T-helper 2 cell treated with Interferon-gamma antibody and Interleukin-4, amounts not matched to agents 100 ng/mL and 5 ng/mL, for 36 hours (primary cell): ENCODE measurements around the gene CSTPP1. TPM values are rescaled to one million over a fixed set of nuclear protein-coding genes. Genes with fewer than 3 reads are reported as not detected.
"Not testable (repeated sequence)": the region's sequence is repeated elsewhere in the genome, so short reads cannot be mapped to it uniquely, and the experiment has no call there.

Experiments used
- intact Hi-C: fragments of 100-400 bp; cut with micrococcal nuclease; formaldehyde crosslinking; loops from one replicate; pipeline ENCODE4 v1.15.1; 2023
- total RNA-seq: library from RNA; stranded (reverse); gene quantifications from 2 replicates; pipeline ENCODE4 v1.2.3, GENCODE V29; 2022

Gene CSTPP1
- total RNA-seq, 1 donor from 2014 or later: 17.4 TPM

GRCh38 chr11:46952553-46952952, 16.0 kb downstream of the CSTPP1 start:
- intact Hi-C loops: no loop called here

DNA sequence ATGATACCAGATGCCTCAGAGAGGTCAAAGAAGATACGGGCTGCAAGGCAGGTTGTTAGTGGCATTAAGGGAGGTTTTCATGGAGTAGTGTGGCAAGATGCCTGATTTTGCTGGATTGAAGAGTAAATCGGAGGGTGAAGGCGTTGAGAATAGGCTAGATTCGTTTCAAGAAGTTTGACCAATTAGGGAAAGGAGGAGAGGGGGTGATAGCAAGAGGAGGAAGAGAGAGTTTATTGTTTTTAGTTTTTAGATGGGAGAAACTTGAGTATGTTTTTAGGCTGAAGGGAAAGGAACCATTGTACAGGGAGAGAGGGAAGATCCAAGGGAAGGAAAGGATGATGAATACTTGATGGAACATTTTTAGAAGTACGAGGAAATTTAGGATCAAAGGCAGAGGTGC, 16.5 kb downstream of the CSTPP1 start:
- intact Hi-C loops: no loop called here

- intact Hi-C loops: no loop called here
These were observed 22.2 kb downstream of the CSTPP1 start for GRCh38 chr11:46958777-46959176.

DNA sequence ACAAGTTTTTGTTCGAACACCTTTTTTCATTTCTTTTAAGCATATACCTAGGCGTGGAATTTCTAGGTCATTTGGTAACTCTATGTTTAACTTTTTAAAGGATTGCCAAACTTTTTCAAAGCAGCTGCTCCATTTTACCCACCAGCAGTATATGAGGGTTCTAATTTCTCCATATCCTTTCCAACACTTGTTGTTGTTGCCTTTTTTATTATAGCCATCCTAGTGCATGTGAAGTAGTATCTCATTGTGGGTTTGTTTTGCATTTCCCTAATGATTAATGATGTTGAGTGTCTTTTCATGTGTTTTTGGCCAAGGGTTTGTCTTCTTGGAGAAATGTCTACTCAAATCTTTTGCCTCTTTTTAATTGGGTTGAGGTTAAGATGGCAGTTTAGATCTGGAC, 24.5 kb downstream of the CSTPP1 start:
- intact Hi-C loops: no loop called here

GRCh38 chr11:46961886-46962285, 25.3 kb downstream of the CSTPP1 start:
- intact Hi-C loops: not testable (repeated sequence)

- intact Hi-C loops: no loop called here
These were observed 27.3 kb downstream of the CSTPP1 start for GRCh38 chr11:46963844-46964243.

GRCh38 chr11:46966773-46967172, 30.2 kb downstream of the CSTPP1 start:
- intact Hi-C loops: no loop called here

GRCh38 chr11:46967962-46968361, 31.4 kb downstream of the CSTPP1 start:
- intact Hi-C loops: no loop called here

GRCh38 chr11:46969379-46969778, 32.8 kb downstream of the CSTPP1 start:
- intact Hi-C loops: no loop called here

- intact Hi-C loops: no loop called here
These were observed 34.5 kb downstream of the CSTPP1 start for GRCh38 chr11:46970913-46971625.

GRCh38 chr11:46972343-46972742, 35.8 kb downstream of the CSTPP1 start:
- intact Hi-C loops: no loop called here

DNA sequence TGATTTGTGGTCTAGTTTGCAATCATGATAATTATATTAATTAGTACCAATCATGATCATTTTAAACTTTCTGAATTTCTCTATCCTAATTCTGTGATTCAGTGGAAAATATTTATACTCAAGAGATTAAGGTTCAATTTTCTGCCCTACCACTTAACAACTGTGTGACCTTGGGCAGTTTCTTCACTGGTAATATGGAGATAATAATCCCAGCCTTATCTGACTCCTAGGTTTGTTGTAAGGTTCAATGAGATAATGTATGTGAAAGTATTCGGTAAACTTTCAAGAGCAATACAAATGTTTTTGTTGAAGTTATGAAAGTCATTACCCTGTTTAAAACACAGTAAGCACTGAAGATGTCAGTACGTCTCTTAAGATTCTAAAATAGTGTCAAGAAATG, 36.3 kb downstream of the CSTPP1 start:
- intact Hi-C loops: no loop called here

DNA sequence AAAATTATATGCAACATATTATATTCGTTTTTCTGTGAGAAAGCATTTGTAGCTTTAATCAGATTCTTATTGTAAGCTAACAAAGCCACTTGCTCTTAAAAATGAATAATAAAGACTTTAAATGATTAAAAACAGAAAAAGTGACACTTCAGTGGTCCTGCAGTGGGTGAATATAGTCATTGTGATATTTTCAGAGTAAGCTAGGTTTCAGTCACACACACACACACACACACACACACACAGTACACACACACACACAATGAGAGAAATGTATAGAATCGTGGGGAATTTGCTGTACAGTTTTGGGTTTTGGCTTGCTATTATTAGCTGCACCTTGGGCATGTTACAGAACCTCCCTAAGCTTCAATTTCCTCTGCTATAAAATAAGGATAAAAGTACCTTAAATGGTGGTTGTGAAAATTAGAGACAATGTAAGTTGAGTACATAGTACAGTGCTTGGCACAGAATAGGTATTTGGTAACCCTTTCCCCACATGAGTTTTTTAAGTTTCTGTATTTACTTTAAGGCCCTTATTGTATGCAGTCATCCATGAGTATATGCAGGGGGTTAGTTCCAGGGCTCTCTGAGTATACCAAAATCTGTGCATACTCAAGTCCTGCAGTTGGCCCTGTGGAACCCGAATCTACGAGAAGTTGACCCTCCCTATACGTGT, 39.8 kb downstream of the CSTPP1 start:
- intact Hi-C loops: no loop called here

DNA sequence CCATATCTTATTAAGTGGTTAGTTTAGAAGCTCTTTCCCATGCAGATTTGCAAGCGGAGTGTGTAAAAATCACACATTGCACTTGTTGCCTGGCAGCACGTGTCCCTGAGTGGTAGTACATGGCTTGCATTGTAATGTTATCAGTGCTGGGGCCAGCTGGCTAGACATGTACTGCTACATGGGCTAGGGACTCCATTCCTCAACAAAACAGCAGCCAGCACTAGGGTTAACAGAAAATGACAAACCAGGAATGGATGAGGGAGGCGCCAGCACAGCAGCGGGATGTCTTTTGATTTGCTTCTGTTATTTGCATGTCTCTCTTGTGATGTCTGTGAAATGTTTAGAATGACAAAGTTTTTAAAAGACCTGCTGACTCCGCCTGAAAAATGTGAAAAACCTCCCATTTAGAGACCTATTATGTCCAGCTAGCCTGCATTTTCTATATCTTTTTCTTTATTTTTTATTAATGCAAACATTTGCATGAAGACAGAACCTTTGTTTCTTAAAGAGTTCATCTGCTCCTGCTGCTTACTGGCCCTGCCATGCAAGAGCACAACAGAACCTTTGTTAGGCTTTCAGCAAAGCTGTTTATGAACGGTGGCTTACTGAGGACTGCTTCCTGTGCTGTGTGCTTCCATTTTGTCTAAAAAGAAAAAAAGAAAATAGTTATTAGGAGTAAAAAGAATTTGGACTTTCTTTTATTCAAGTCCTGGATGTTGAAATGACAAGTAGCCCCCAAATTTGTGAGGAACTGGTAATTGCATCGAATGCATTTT, 40.7 kb downstream of the CSTPP1 start:
- intact Hi-C loops: no loop called here

- intact Hi-C loops: no loop called here
These were observed 41.5 kb downstream of the CSTPP1 start for GRCh38 chr11:46978005-46978491.

GRCh38 chr11:46979358-46979757, 42.8 kb downstream of the CSTPP1 start:
- intact Hi-C loops: no loop called here

- intact Hi-C loops: no loop called here
These were observed 44.9 kb downstream of the CSTPP1 start for GRCh38 chr11:46981436-46981835.

GRCh38 chr11:46982797-46983452, 46.4 kb downstream of the CSTPP1 start:
- intact Hi-C loops: no loop called here

GRCh38 chr11:46983598-46983997, 47.0 kb downstream of the CSTPP1 start:
- intact Hi-C loops: no loop called here

DNA sequence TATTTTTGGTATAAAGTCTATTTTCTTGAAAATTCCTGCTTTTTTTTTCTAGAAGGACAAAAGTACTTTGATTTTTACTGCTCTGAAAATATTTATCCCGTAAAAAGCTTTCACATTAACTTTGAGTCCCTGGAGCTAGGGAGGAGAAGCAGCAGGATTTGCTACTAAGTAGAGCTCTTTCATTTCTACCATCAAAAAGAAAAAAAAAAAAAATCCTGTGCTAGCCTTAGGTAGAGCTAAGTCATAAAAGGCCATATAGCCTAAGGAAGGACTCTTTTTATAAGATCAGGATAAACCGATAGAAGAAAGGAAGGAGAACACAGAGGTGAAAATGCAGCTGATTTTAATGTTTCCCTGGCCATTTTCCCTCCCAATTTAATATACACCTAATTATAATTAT, 48.0 kb downstream of the CSTPP1 start:
- intact Hi-C loops: no loop called here

DNA sequence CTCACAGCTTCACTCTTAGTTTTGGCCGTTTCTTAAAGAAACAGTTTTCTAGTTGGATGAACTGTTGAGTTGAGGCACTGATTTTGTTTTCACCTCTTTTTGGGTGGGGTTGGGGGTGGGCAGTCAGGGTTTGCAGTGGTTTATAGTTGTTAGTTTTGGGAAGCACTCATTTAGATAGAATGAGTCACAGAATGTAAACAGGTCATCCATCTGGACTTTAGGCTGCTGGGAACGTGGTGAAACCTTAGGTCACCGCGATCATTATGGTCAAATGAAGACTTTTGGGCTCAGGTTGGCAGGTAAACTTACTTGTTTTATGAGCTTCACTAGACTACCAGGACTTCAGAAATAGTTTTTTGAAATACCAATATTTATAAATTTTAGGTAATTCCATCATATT, 48.4 kb downstream of the CSTPP1 start:
- intact Hi-C loops: no loop called here

GRCh38 chr11:46987183-46987582, 50.6 kb downstream of the CSTPP1 start:
- intact Hi-C loops: no loop called here
